ENCODE data around the gene TMEM123.

TMEM123 gene

DNA sequence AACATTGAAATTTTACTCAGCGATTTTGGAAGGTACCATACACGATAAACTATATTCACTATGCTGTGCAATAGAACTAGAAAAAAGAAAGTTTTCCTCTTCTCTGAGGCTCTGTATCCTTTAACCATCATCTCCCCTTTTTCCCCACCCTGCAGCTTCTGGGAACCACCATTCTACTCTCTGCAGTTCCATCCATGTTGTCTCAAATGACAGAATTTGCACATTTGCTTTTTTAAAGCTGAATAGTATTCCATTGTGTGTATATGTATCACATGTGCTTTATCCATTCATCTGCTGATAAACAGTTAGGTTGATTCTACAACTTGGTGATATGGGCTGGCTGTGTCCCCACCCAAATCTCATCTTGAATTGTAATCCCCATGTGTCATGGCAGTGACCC is 21.2 kb downstream of the TMEM123 start:
- H3K9me3 ChIP-seq (ENCODE audit: severe bottlenecking) = peaks cover 7% of the 10 kb centered on the region

GRCh38 chr11:102430158-102430836 is 22.3 kb downstream of the TMEM123 start:
- Histone ChIP-seq H3K27ac (ENCODE audit: poor library complexity, severe bottlenecking) (no peak overlapping the region), H3K9me3 (ENCODE audit: severe bottlenecking) (peaks cover 7% of the 10 kb centered on the region), H3K4me3 (ENCODE audit: severe bottlenecking) (no peak overlapping the region), H3K36me3 (ENCODE audit: low read depth) (peaks cover 22% of the 10 kb centered on the region), H3K27me3 (ENCODE audit: insufficient read depth, poor library complexity, severe bottlenecking) (no peaks in the 10 kb centered on the region), H3K4me1 (ENCODE audit: insufficient read depth, poor library complexity, severe bottlenecking) (no peaks in the 10 kb centered on the region)
- no peak for TF ChIP-seq CTCF (IDR thresholded peaks at IDR 0.05; ENCODE audit: poor library complexity, severe bottlenecking)
- DNase-seq (ENCODE audit: low spot score) (no peak), ATAC-seq (ENCODE audit: low read depth) (no peak)

More for the DNA sequence above, 21.2 kb downstream of the TMEM123 start:
- TF ChIP-seq CTCF (IDR thresholded peaks at IDR 0.05; ENCODE audit: poor library complexity, severe bottlenecking) = no peak
- Histone ChIP-seq H3K36me3 (ENCODE audit: low read depth) (peaks cover 23% of the 10 kb centered on the region), H3K4me1 (ENCODE audit: insufficient read depth, poor library complexity, severe bottlenecking) (no peaks in the 10 kb centered on the region), H3K27ac (ENCODE audit: poor library complexity, severe bottlenecking) (no peak overlapping the region), H3K4me3 (ENCODE audit: severe bottlenecking) (no peak overlapping the region), H3K27me3 (ENCODE audit: insufficient read depth, poor library complexity, severe bottlenecking) (no peaks in the 10 kb centered on the region)
- ATAC-seq (ENCODE audit: low read depth) (no peak), DNase-seq (ENCODE audit: low spot score) (no peak)

- Histone ChIP-seq H3K9me3 (ENCODE audit: severe bottlenecking) (peaks cover 7% of the 10 kb centered on the region), H3K27me3 (ENCODE audit: insufficient read depth, poor library complexity, severe bottlenecking) (no peaks in the 10 kb centered on the region), H3K4me1 (ENCODE audit: insufficient read depth, poor library complexity, severe bottlenecking) (no peaks in the 10 kb centered on the region), H3K27ac (ENCODE audit: poor library complexity, severe bottlenecking) (no peak overlapping the region), H3K4me3 (ENCODE audit: severe bottlenecking) (no peak overlapping the region), H3K36me3 (ENCODE audit: low read depth) (peaks cover 20% of the 10 kb centered on the region)
- ATAC-seq (ENCODE audit: low read depth) = no peak
- no peak for DNase-seq (ENCODE audit: low spot score)
- TF ChIP-seq CTCF (IDR thresholded peaks at IDR 0.05; ENCODE audit: poor library complexity, severe bottlenecking) = no peak
Observed at GRCh38 chr11:102429691-102430090, 22.9 kb downstream of the TMEM123 start.

DNA sequence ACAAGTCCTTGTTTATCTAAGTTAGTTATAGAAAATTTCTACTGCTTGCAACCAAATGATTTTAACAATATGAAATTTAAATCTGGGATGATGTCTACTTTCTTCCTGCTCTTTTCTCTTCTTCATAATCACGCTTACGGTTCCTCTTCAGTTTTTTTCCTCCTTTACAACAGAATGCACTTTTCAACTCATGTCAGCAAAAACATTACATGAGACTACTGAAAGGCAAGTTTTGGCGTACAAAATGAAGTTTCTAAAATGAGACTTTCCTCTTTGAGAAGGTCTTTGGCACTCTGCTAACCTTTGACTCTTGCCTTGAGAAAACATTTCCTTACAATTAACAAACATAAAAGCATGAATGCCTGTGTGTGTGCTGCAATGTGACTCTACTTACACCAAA is 23.3 kb downstream of the TMEM123 start:
- DNase-seq (ENCODE audit: low spot score) (no peak), ATAC-seq (ENCODE audit: low read depth) (no peak)
- no peak for TF ChIP-seq CTCF (IDR thresholded peaks at IDR 0.05; ENCODE audit: poor library complexity, severe bottlenecking)
- Histone ChIP-seq H3K4me3 (ENCODE audit: severe bottlenecking) (no peak overlapping the region), H3K36me3 (ENCODE audit: low read depth) (peaks cover 16% of the 10 kb centered on the region), H3K27ac (ENCODE audit: poor library complexity, severe bottlenecking) (no peak overlapping the region), H3K9me3 (ENCODE audit: severe bottlenecking) (peaks cover 7% of the 10 kb centered on the region), H3K4me1 (ENCODE audit: insufficient read depth, poor library complexity, severe bottlenecking) (no peaks in the 10 kb centered on the region), H3K27me3 (ENCODE audit: insufficient read depth, poor library complexity, severe bottlenecking) (no peaks in the 10 kb centered on the region)

DNA sequence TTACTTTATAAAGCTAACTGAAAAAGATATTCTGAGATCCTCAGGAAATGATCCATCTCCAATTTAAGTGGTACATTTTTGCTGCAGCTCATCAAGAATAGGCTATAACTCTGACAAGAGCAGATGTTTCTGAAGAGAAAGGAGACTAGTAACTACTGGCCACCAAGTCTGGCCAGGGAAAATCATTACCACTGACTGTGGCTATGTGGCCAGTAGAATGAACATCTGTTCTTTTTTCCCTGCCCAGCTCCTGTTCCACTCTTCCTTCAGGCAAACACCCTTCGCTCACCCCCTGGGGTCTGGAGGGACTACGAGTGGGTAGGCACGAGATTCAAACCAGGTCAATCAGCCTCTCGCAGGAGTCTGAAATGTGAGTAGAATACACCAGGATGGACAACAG is 23.9 kb downstream of the TMEM123 start:
- TF ChIP-seq CTCF (IDR thresholded peaks at IDR 0.05; ENCODE audit: poor library complexity, severe bottlenecking) = no peak

More for the DNA sequence above, 23.9 kb downstream of the TMEM123 start:
- Histone ChIP-seq H3K9me3 (ENCODE audit: severe bottlenecking) (peaks cover 7% of the 10 kb centered on the region), H3K36me3 (ENCODE audit: low read depth) (peaks cover 13% of the 10 kb centered on the region), H3K27me3 (ENCODE audit: insufficient read depth, poor library complexity, severe bottlenecking) (no peaks in the 10 kb centered on the region), H3K4me3 (ENCODE audit: severe bottlenecking) (no peak overlapping the region), H3K4me1 (ENCODE audit: insufficient read depth, poor library complexity, severe bottlenecking) (no peaks in the 10 kb centered on the region), H3K27ac (ENCODE audit: poor library complexity, severe bottlenecking) (no peak overlapping the region)
- DNase-seq (ENCODE audit: low spot score) = no peak
- no peak for ATAC-seq (ENCODE audit: low read depth)

Data from RWPE2 (cell line).